Measurements from ENCODE around the gene ARHGAP26.

- no peak for TF ChIP-seq CTCF (IDR thresholded peaks at IDR 0.05)
- no peak for TF ChIP-seq POLR2AphosphoS5 (IDR thresholded peaks at IDR 0.05; ENCODE audit: low read depth, low read length)
- no peak for TF ChIP-seq TCF7L2 (IDR thresholded peaks at IDR 0.05; ENCODE audit: low read depth, low read length)
- no peak for TF ChIP-seq REST (IDR thresholded peaks at IDR 0.05; ENCODE audit: insufficient read depth in 1 of 2, low read depth in 2 of 2, low read length in 1 of 2)
- TF ChIP-seq SIN3A (IDR thresholded peaks at IDR 0.05; ENCODE audit: borderline replicate concordance, insufficient read depth, low read depth, low read length) = no peak
Measured at GRCh38 chr5:142841511-142842265, 71.5 kb downstream of the ARHGAP26 start.
